ENCODE results near the gene SDE2.
"Not testable (repeated sequence)": the region's sequence is repeated elsewhere in the genome, so short reads cannot be mapped to it uniquely, and the experiment has no call there.

Gene SDE2

DNA sequence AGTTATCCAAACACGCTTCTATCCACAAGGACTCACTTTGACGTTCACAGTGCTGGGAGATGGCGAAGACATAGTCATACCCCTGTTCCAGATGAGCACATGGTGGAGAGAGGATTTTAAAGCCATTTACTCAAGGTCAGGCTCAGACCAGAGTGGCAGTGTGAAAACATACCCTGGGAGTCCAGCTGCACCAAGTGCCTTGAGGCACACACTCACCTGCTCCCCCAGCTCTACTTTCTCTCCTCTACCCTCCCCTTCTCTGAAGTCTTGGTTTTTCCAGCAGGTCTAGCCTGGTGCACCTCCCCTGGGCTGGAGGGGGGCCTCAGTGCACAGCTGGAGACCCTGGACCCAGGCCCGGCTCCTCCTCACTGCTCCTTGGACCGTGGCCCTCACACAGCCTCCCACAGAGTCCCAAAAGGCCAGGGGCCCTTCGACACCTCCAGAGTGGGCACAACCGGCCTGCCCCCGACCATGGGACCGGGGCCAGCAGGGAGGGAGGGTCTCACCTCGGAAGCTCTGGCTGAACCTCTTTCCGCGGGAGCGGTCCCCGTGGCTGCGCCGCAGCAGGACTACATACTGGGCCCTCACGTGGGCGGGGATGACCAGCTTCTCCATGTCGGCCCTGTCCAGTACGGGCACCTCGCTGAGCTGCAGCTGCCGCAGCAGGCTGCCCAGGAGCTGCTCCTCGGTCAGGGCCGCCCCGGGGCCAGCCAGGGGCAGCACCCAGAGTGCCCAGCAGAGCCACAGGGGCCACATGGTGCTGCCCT lies 58.6 kb downstream of the SDE2 start:
- no peak for DNase-seq

- DNase-seq: not testable (repeated sequence)
These were observed 59.2 kb downstream of the SDE2 start for GRCh38 chr1:225939939-225940310.

DNA sequence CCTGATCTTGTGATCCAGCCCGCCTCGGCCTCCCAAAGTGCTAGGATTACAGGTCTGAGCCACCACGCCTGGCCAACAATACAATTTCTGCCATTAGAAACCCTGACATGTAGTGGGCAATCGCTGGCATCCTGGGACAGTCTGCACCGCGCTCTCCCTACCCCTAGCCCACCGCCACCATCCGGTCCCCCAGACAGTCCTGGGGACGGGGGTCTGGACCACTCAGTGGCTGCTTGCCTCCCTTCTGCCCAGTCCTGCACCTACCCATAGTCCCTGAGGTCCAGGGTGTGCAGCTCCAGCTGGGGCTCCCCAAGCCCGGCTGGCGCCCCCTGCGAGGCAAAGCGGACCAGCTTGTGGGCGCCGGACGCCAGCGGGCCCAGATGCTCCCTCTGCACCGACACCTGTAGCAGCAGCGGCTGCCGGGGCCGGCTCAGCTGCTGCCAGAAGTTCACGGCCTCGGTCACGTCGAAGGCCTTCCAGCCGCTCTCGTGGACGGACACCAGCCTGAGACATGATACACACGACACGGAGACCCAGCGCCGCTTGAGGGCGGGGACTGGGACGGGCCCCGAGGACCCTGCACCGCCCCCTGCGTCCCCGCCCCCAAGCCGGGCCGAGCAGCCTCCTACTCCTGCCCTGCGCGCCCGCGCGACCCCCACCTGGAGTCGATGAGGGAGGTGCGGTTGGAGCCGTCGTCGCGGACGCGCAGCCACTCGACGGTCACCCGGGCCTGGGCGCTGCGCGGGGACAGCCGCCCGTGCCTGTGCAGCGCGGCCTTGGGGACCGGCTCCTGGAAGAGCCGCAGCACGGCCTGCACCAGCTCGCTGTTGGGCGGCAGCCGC lies 59.8 kb downstream of the SDE2 start:
- peak; percentile 74 for DNase-seq

- DNase-seq: no peak
These were observed 61.8 kb downstream of the SDE2 start for GRCh38 chr1:225937048-225937968.

GRCh38 chr1:225936523-225936922 lies 62.6 kb downstream of the SDE2 start:
- DNase-seq: no peak

GRCh38 chr1:225936086-225936485 lies 63.1 kb downstream of the SDE2 start:
- DNase-seq: not testable (repeated sequence)

GRCh38 chr1:225934711-225935110 lies 64.4 kb downstream of the SDE2 start:
- DNase-seq: no peak

GRCh38 chr1:225933072-225933471 lies 66.1 kb downstream of the SDE2 start:
- DNase-seq: no peak
